DOHH2 (cell line): Measurements from ENCODE around the gene STRIP1.

Source experiments
- CTCF ChIP-seq: fragments of 200-600 bp; sonication (generic); IDR thresholded peaks from one replicate; pipeline ENCODE4 v1.5.1; 2014; ENCODE audit warnings: antibody characterized with exemption, mild to moderate bottlenecking, low read depth, low read length; ENCODE audit not compliant: poor library complexity, severe bottlenecking
- EZH2phosphoT487 ChIP-seq: fragments of 200-600 bp; sonication (generic); IDR thresholded peaks from 2 replicates; pipeline ENCODE4 v1.6.1; 2017; ENCODE audit warnings: borderline replicate concordance, mild to moderate bottlenecking, antibody characterized with exemption, low read length, moderate library complexity, mixed read lengths

- TF ChIP-seq CTCF (no peak), EZH2phosphoT487 (no peak)
Measured at GRCh38 chr1:110085671-110086070, 51.2 kb downstream of the STRIP1 start.
